ENCODE results near the gene CNNM2. TPM values are rescaled to one million over a fixed set of nuclear protein-coding genes. Genes with fewer than 3 reads are reported as not detected.

Gene CNNM2
- total RNA-seq, 1 experiment from 2014 or later = 7.2 TPM

DNA sequence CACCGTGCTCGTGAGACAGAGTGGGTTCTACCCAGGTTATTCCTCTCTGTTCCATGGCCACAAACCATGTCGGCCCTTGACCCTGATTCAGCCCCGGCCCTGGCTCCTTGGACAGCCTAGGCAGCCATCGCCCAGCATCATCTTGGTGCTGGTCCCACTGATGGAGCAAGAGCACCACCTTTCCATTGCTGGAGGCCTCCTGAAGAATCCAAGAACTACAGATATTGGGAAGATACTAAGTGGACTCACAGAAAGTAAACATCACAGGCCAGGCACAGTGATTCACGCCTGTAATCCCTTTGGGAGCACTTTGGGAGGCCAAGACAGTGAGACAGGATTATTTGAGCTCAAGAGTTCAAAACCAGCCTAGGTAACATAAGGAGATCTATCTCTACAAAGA is 149.9 kb downstream of the CNNM2 start:
- H2AFZ ChIP-seq (ENCODE audit: low read length) = no peak overlapping the region
- H4K20me1 ChIP-seq (ENCODE audit: low read length) = no peaks in the 10 kb centered on the region
- H3K79me2 ChIP-seq (ENCODE audit: low read length) = no peaks in the 10 kb centered on the region
- ChIA-PET CTCF (no interaction called here), POLR2A (ENCODE audit: unreplicated experiment) (interaction anchor here (0.6 kb wide), 1 partner anchor 150 kb away, joined by 3 read pairs; the partner anchor contains the start of gene CNNM2)
- H3K27ac ChIP-seq (ENCODE audit: low read length) = no peak overlapping the region
- no TSS peak for BruUV-seq (replicated peaks)
- ATAC-seq (0 out of 2 replicates have a peak, but pooled peaks have one; percentile 27), DNase-seq (no peak)
- no peaks in the 10 kb centered on the region for H3K27me3 ChIP-seq (ENCODE audit: low read length)
- H3K36me3 ChIP-seq (ENCODE audit: low read depth, low read length) = no peaks in the 10 kb centered on the region
- no peak overlapping the region for H3K9ac ChIP-seq (ENCODE audit: low read length)
- no peak overlapping the region for H3K4me3 ChIP-seq (ENCODE audit: low read length)
- no peak for TF ChIP-seq EZH2phosphoT487 (IDR thresholded peaks at IDR 0.05; ENCODE audit: borderline replicate concordance, low read length)
- no peak for TF ChIP-seq EZH2 (IDR thresholded peaks at IDR 0.05; ENCODE audit: low read length, unreplicated experiment)
- TF ChIP-seq CTCF (conservative IDR thresholded peaks at IDR 0.05; ENCODE audit: low read depth, low read length) = no peak
- no peaks in the 10 kb centered on the region for H3F3A ChIP-seq (ENCODE audit: low read length, unreplicated experiment)
- H3K9me2 ChIP-seq (replicated peaks; ENCODE audit: low read length) = no peaks in the 10 kb centered on the region
- H3K9me3 ChIP-seq (ENCODE audit: low read length) = no peaks in the 10 kb centered on the region
- intact Hi-C loops (cut with micrococcal nuclease) = loop anchor here (2.0 kb wide), 1 partner anchor 233 kb away; no protein-coding TSS in a partner anchor
- no peak overlapping the region for H3K4me2 ChIP-seq (ENCODE audit: low read length)
- no peaks in the 10 kb centered on the region for H3K4me1 ChIP-seq (ENCODE audit: insufficient read depth, low read length)

DNA sequence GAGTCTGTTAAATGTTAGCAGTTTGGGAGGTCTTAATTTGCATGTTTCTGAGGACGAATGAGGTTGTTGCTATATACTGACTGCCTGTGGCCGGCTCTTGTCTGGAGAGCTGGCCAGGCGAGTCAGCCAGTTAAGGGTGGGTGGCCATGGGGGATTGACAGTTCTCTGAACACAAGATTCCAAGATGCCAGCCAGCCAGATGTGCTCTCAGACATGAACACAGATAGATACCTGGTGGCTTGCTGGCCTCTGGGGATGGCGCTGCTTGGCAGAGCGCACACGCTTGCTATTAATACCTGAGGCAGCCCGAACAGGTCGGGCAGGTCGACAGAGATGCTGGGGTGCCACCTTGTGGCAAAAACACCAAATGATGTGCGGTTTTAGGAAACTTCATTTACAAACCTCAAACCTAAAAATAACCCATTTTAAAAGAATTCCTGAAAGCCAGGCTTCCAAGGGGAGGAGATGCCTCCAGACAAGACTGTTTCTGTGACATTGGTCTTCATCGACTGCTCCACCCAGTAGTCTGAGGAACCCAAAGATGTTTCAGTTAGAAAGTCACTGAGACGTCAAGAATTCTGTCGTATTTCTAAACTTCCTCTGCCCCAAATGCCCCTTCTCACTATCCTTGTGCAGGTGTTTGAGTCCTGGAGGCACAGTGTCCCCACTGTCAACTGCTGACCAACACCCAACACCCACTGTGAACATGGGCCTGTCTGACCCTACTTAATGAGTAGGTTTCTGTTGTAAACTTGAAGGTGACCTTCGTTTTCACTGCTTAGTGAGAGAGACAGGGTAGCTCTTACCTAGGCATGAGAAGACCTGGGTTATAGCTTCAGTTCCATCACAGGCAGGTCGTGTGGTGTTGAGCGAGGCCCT is 151.6 kb downstream of the CNNM2 start:
- intact Hi-C loops (cut with micrococcal nuclease) = loop anchor here (1.0 to 2.0 kb wide), 2 partner anchors 152 to 235 kb away; no protein-coding TSS in a partner anchor
- DNase-seq (peak; percentile 74), ATAC-seq (peak; percentile 88)
- no peaks in the 10 kb centered on the region for H3K9me3 ChIP-seq (ENCODE audit: low read length)
- no peak overlapping the region for H3K4me2 ChIP-seq (ENCODE audit: low read length)
- no TSS peak for BruUV-seq (replicated peaks)
- TF ChIP-seq CTCF (conservative IDR thresholded peaks at IDR 0.05; ENCODE audit: low read depth, low read length) = peak; percentile 80
- no peak for TF ChIP-seq EZH2phosphoT487 (IDR thresholded peaks at IDR 0.05; ENCODE audit: borderline replicate concordance, low read length)
- no peaks in the 10 kb centered on the region for H3K4me1 ChIP-seq (ENCODE audit: insufficient read depth, low read length)
- no peaks in the 10 kb centered on the region for H3K79me2 ChIP-seq (ENCODE audit: low read length)
- ChIA-PET POLR2A (ENCODE audit: unreplicated experiment) (no interaction called here), CTCF (interaction anchor here (1.6 kb wide), 1 partner anchor 175 kb away, joined by 4 read pairs; no protein-coding TSS in a partner anchor)
- H4K20me1 ChIP-seq (ENCODE audit: low read length) = no peaks in the 10 kb centered on the region
- no peak overlapping the region for H3K4me3 ChIP-seq (ENCODE audit: low read length)
- no peak overlapping the region for H2AFZ ChIP-seq (ENCODE audit: low read length)
- no peaks in the 10 kb centered on the region for H3K36me3 ChIP-seq (ENCODE audit: low read depth, low read length)
- no peak overlapping the region for H3K9ac ChIP-seq (ENCODE audit: low read length)
- no peaks in the 10 kb centered on the region for H3F3A ChIP-seq (ENCODE audit: low read length, unreplicated experiment)
- H3K27ac ChIP-seq (ENCODE audit: low read length) = no peak overlapping the region
- H3K27me3 ChIP-seq (ENCODE audit: low read length) = no peaks in the 10 kb centered on the region
- no peaks in the 10 kb centered on the region for H3K9me2 ChIP-seq (replicated peaks; ENCODE audit: low read length)

DNA sequence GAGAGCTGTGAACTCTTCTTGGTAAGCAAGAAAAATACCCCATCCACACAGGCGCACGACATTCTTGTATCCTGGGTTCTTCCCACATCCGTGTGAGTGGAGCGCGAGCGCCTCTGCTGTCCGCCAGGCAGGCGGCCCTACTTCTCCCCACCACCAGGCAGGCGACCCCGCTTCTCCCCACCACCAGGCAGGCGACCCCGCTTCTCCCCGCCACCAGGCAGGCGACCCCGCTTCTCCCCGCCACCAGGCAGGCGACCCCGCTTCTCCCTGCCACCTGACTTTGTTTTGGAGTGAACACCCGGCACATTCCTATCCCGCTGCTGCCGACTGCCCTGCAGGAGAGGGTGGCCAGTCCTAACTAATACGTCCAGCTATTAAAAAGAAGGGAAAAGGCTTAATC is 154.2 kb downstream of the CNNM2 start:
- Histone ChIP-seq H3K27me3 (ENCODE audit: low read length) (no peaks in the 10 kb centered on the region), H3K9me2 (replicated peaks; ENCODE audit: low read length) (no peaks in the 10 kb centered on the region), H2AFZ (ENCODE audit: low read length) (no peak overlapping the region), H4K20me1 (ENCODE audit: low read length) (no peaks in the 10 kb centered on the region), H3K4me3 (ENCODE audit: low read length) (no peak overlapping the region), H3K79me2 (ENCODE audit: low read length) (no peaks in the 10 kb centered on the region), H3F3A (ENCODE audit: low read length, unreplicated experiment) (no peaks in the 10 kb centered on the region), H3K4me1 (ENCODE audit: insufficient read depth, low read length) (no peaks in the 10 kb centered on the region), H3K27ac (ENCODE audit: low read length) (no peak overlapping the region), H3K9ac (ENCODE audit: low read length) (no peak overlapping the region), H3K9me3 (ENCODE audit: low read length) (no peaks in the 10 kb centered on the region), H3K4me2 (ENCODE audit: low read length) (no peak overlapping the region), H3K36me3 (ENCODE audit: low read depth, low read length) (no peaks in the 10 kb centered on the region)
- intact Hi-C loops (cut with micrococcal nuclease) = no loop called here
- ChIA-PET POLR2A (ENCODE audit: unreplicated experiment) (no interaction called here), CTCF (no interaction called here)
- DNase-seq (no peak), ATAC-seq (no peak)
- no TSS peak for BruUV-seq (replicated peaks)
- TF ChIP-seq EZH2phosphoT487 (IDR thresholded peaks at IDR 0.05; ENCODE audit: borderline replicate concordance, low read length) = no peak
- no peak for TF ChIP-seq CTCF (conservative IDR thresholded peaks at IDR 0.05; ENCODE audit: low read depth, low read length)
- no peak for TF ChIP-seq EZH2 (IDR thresholded peaks at IDR 0.05; ENCODE audit: low read length, unreplicated experiment)
